ENCODE data around the gene FAM83B. TPM values are rescaled to one million over a fixed set of nuclear protein-coding genes. Genes with fewer than 3 reads are reported as not detected.

The FAM83B gene
- total RNA-seq, 1 donor from 2014 or later = not detected

DNA sequence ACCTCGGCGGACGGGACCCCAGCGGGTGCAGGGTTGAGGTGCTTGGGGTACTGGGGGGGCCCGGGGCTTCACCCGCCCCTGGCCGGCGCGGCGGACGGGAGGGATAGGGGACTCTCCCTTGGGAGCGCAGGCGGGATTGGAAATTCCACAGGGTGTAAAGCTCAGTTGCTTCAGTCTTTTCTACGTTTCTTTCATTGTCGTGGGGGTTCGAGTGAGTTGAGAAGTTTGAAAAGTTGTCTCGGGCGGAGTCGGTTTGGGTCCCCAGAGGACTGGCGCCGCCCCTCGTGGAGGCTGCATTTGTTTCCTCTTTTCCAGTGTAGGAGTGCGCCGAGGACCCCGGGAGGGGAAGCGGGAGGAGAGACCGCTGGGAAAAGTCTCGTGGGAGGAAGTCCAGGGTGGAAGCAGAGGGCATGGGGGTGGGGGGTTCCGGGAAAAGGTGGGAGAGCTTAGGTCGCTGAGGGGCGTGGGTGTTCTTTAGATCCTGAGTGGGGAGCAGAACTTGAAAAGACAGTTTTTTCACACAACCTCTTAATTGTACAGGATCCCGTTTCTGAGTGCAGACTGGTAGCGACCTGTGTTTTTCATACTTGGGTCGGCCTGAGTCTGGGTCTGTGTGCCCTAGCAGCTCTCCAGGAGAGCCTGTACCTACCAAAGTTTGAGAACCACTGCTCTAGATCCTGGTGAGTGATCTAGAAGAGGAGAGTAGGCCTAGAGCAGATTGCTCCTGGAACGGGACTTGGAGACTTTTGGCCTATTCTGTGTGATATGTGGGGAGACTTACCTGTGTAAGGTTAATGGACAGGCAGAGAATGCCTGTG is 495 bp downstream of the FAM83B start:
- Mint-ChIP-seq H3K4me1 (ENCODE audit: low read depth, unreplicated experiment) (peaks cover 3% of the 10 kb centered on the region), H3K27ac (ENCODE audit: unreplicated experiment) (no peak overlapping the region), H3K4me3 (ENCODE audit: unreplicated experiment) (peak overlapping the region; percentile 87), H3K27me3 (ENCODE audit: unreplicated experiment) (peaks cover 16% of the 10 kb centered on the region), H3K36me3 (ENCODE audit: unreplicated experiment) (no peaks in the 10 kb centered on the region), H3K9me3 (ENCODE audit: unreplicated experiment) (peaks cover 2% of the 10 kb centered on the region)
- DNase-seq = no peak
- TF ChIP-seq CTCF (IDR thresholded peaks at IDR 0.05; ENCODE audit: partially characterized antibody, unreplicated experiment) = no peak

DNA sequence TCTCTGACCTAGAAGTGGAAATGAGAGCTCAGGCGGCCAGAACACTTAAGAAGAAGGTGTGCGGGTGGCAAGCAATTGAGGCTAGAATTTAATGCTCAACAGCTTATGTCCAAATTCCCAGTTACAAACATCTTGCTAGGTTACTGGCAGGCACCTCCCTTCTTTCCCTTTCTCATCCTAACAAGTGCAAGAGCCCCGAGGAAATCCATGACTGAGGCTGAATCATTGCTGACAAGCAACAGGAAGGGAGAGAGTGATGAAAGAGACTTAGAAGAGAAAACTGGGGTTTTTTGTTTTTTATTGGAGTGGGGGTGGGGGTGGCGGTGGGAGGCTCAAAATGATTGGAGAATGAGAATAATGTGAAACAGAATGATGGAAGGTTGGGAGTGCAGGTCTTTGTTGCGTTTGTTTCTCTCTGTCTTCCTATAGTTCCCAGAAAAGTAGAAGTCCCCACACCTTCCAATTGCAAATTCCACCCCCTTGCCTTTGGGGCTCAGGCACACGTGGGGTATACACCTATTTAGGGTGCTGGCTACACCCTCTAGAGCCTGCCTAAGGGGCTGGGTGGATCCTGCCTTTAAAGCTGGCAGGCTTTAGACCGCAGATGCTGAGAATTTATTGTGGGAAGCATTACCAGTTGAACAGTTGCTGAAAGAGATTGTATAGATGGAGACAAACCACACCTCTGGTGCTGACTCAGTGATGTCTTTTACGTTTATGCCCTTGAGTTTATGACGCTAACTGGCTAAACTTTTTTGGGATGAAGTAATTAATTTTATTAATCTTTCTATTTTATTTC is 1.4 kb downstream of the FAM83B start:
- H3K4me3 Mint-ChIP-seq (ENCODE audit: unreplicated experiment) = no peak overlapping the region
- no peak for DNase-seq

GRCh38 chr6:54850114-54850513 is 3.5 kb downstream of the FAM83B start:
- no peak overlapping the region for H3K27ac Mint-ChIP-seq (ENCODE audit: unreplicated experiment)
- H3K4me3 Mint-ChIP-seq (ENCODE audit: unreplicated experiment) = no peak overlapping the region
- H3K36me3 Mint-ChIP-seq (ENCODE audit: unreplicated experiment) = peaks cover 6% of the 10 kb centered on the region
- DNase-seq = no peak
- H3K27me3 Mint-ChIP-seq (ENCODE audit: unreplicated experiment) = peaks cover 14% of the 10 kb centered on the region
- peaks cover 3% of the 10 kb centered on the region for H3K4me1 Mint-ChIP-seq (ENCODE audit: low read depth, unreplicated experiment)
- H3K9me3 Mint-ChIP-seq (ENCODE audit: unreplicated experiment) = peaks cover 2% of the 10 kb centered on the region
- TF ChIP-seq CTCF (IDR thresholded peaks at IDR 0.05; ENCODE audit: partially characterized antibody, unreplicated experiment) = no peak

More for the DNA sequence above, 1.4 kb downstream of the FAM83B start:
- Mint-ChIP-seq H3K4me1 (ENCODE audit: low read depth, unreplicated experiment) (peaks cover 3% of the 10 kb centered on the region), H3K36me3 (ENCODE audit: unreplicated experiment) (no peaks in the 10 kb centered on the region), H3K27ac (ENCODE audit: unreplicated experiment) (no peak overlapping the region), H3K27me3 (ENCODE audit: unreplicated experiment) (peaks cover 16% of the 10 kb centered on the region), H3K9me3 (ENCODE audit: unreplicated experiment) (peaks cover 2% of the 10 kb centered on the region)
- no peak for TF ChIP-seq CTCF (IDR thresholded peaks at IDR 0.05; ENCODE audit: partially characterized antibody, unreplicated experiment)

DNA sequence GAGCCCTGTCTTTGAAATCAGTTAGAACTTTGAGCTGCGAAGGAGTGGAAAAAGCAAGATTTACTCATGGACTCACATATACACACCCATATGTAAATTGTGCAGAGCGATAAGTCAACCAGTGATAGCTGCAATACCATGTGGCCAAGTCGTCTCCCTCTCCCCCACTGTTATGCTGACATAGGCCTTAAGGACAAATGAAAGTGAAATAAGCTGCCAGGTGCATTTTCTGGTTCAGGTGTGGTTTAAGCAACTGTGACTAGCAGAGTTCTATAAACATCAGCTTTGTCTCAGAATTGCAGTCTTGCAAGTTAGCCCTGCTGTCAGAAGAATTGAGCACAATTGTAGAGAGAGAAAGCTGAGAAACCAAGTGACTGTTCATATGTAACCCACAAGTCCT is 9.6 kb downstream of the FAM83B start:
- no peak overlapping the region for H3K4me3 Mint-ChIP-seq (ENCODE audit: unreplicated experiment)
- no peak for TF ChIP-seq CTCF (IDR thresholded peaks at IDR 0.05; ENCODE audit: partially characterized antibody, unreplicated experiment)
- no peak overlapping the region for H3K27ac Mint-ChIP-seq (ENCODE audit: unreplicated experiment)
- H3K4me1 Mint-ChIP-seq (ENCODE audit: low read depth, unreplicated experiment) = no peaks in the 10 kb centered on the region
- peaks cover 6% of the 10 kb centered on the region for H3K36me3 Mint-ChIP-seq (ENCODE audit: unreplicated experiment)
- no peaks in the 10 kb centered on the region for H3K27me3 Mint-ChIP-seq (ENCODE audit: unreplicated experiment)
- no peak for DNase-seq
- no peaks in the 10 kb centered on the region for H3K9me3 Mint-ChIP-seq (ENCODE audit: unreplicated experiment)

DNA sequence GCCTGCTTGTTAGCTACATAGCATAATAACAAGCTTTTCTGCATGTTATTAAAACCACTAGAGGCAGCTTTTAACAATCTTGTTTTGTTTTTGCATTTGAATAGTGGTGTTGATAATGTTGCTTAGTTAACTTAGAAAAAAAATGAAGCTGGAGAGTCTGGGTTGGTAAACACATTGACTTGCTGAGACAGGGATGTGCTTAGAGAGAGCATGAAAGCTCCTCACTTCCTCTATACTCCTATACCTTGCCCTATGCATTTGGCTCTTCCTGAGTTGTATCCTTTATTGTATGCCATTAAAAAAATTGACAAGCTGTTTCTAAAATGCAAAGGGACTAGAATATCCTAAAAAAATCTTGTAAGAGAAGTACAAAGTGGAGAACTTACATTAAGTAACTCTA is 13.6 kb downstream of the FAM83B start:
- H3K27me3 Mint-ChIP-seq (ENCODE audit: unreplicated experiment) = no peaks in the 10 kb centered on the region
- H3K4me3 Mint-ChIP-seq (ENCODE audit: unreplicated experiment) = no peak overlapping the region
- H3K9me3 Mint-ChIP-seq (ENCODE audit: unreplicated experiment) = no peaks in the 10 kb centered on the region
- no peaks in the 10 kb centered on the region for H3K4me1 Mint-ChIP-seq (ENCODE audit: low read depth, unreplicated experiment)
- no peaks in the 10 kb centered on the region for H3K36me3 Mint-ChIP-seq (ENCODE audit: unreplicated experiment)
- no peak for TF ChIP-seq CTCF (IDR thresholded peaks at IDR 0.05; ENCODE audit: partially characterized antibody, unreplicated experiment)
- no peak overlapping the region for H3K27ac Mint-ChIP-seq (ENCODE audit: unreplicated experiment)
- no peak for DNase-seq
